Measurements from ENCODE around the gene GNG7.
"Not testable (repeated sequence)": the region's sequence is repeated elsewhere in the genome, so short reads cannot be mapped to it uniquely, and the experiment has no call there.

The GNG7 gene

DNA sequence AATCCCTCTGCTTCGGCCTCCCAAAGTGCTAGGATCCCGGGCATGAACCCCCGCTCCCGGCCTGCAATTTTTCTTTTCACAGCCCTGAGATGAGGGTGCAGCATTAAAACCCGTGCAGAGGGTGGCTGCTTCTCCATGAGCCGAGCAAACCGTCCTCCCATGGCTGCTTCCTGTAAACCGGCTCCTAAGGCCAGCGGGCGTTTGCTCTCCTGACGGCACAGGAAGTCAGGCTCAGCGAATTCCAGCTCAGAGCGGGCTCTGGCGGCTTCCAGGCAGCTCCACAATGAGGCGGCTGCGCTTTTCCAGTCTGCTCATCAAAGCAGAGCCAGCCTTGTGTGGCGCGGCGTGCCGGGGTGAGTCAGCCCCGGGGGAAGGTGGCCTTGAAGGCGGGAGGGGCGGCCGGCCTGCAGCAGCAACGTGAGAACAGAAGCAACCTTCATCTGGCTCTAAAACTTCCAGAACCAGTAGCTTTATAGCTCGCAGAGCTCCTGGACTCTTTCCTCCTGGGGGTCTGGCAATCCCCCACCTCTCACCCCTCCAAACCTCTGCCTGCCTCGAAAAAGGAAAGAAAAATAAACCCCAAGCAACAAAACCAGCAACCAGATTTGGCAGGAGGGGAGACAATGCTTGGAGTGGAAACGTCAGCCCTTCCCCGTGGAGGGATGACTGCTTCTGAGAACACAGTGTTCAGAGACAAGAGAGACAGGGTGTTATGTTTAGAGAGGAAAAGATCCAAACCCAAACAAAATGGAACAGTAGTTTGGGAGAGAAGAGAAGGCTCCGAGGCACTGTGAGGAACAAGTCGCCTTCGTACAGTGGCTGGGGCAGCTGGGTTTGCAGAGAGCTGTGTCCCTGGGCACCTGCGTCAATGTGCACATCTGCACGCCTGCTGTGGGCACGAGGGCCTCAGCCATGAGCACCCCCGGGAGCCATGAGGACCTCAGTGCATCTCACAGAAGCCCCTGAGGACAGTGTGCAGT is 158.7 kb downstream of the GNG7 start:
- H3K9me2 ChIP-seq (replicated peaks; ENCODE audit: control insufficient read depth, low read length), result no peaks in the 10 kb centered on the region
- H3K27ac ChIP-seq (ENCODE audit: low read depth, low read length), result peak overlapping the region; percentile 57
- H3K4me3 ChIP-seq (ENCODE audit: low read length), result peak overlapping the region; percentile 33
- TF ChIP-seq EZH2phosphoT487 (IDR thresholded peaks at IDR 0.05; ENCODE audit: borderline replicate concordance, low read length), result no peak
- TF ChIP-seq, protein P1, sequence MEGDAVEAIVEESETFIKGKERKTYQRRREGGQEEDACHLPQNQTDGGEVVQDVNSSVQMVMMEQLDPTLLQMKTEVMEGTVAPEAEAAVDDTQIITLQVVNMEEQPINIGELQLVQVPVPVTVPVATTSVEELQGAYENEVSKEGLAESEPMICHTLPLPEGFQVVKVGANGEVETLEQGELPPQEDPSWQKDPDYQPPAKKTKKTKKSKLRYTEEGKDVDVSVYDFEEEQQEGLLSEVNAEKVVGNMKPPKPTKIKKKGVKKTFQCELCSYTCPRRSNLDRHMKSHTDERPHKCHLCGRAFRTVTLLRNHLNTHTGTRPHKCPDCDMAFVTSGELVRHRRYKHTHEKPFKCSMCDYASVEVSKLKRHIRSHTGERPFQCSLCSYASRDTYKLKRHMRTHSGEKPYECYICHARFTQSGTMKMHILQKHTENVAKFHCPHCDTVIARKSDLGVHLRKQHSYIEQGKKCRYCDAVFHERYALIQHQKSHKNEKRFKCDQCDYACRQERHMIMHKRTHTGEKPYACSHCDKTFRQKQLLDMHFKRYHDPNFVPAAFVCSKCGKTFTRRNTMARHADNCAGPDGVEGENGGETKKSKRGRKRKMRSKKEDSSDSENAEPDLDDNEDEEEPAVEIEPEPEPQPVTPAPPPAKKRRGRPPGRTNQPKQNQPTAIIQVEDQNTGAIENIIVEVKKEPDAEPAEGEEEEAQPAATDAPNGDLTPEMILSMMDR (IDR thresholded peaks at IDR 0.05; ENCODE audit: low read depth, low read length, poor library complexity, severe bottlenecking), result no peak
- H4K20me1 ChIP-seq (ENCODE audit: control insufficient read depth, insufficient read depth, low read depth, low read length), result no peaks in the 10 kb centered on the region
- H3K9me3 ChIP-seq (ENCODE audit: control insufficient read depth, insufficient read depth, low read length), result no peaks in the 10 kb centered on the region
- H3K79me2 ChIP-seq (ENCODE audit: control insufficient read depth, low read length), result 0 out of 2 replicates have a peak, but pooled peaks cover 2% of the 10 kb centered on the region
- peaks cover 46% of the 10 kb centered on the region for H3K4me1 ChIP-seq (ENCODE audit: control insufficient read depth, low read length)
- peaks cover 2% of the 10 kb centered on the region; the same call in 1 of the 2 replicates for H3F3A ChIP-seq (ENCODE audit: control insufficient read depth, insufficient read depth)
- H3K27me3 ChIP-seq (ENCODE audit: control insufficient read depth, low read length), result no peaks in the 10 kb centered on the region
- 0 out of 2 replicates have a peak, but pooled peaks cover 2% of the 10 kb centered on the region for H3K36me3 ChIP-seq (ENCODE audit: control insufficient read depth, low read length)
- peak overlapping the region; percentile 51 for H3K4me2 ChIP-seq (ENCODE audit: low read length)

DNA sequence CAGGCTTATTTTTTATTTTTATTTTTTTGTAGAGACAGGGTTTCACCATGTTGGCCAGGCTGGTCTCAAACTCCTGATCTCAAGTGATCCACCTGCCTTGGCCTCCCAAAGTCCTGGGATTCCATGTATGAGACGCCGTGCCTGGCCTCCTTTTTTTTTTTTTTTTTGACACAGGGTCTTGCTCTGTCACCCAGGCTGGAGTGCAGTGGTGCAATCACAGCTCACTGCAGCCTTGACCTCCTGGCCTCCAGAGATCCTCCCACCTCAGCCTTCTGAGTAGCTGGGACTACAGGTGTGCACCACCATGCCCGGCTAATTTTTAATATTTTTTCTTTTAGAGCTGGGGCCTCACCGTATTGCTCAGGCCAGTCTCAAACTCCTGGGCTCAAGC is 159.4 kb downstream of the GNG7 start:
- H3F3A ChIP-seq (ENCODE audit: control insufficient read depth, insufficient read depth); H3K27me3 ChIP-seq (ENCODE audit: control insufficient read depth, low read length); H3K79me2 ChIP-seq (ENCODE audit: control insufficient read depth, low read length); H4K20me1 ChIP-seq (ENCODE audit: control insufficient read depth, insufficient read depth, low read depth, low read length); H3K36me3 ChIP-seq (ENCODE audit: control insufficient read depth, low read length); H3K9me3 ChIP-seq (ENCODE audit: control insufficient read depth, insufficient read depth, low read length); H3K9me2 ChIP-seq (replicated peaks; ENCODE audit: control insufficient read depth, low read length): not testable (repeated sequence)
- Histone ChIP-seq H3K4me2 (ENCODE audit: low read length) (peak overlapping the region; percentile 51), H3K4me3 (ENCODE audit: low read length) (peak overlapping the region; percentile 33; the same call in 1 of the 2 replicates), H3K27ac (ENCODE audit: low read depth, low read length) (peak overlapping the region; percentile 57), H3K4me1 (ENCODE audit: control insufficient read depth, low read length) (peaks cover 46% of the 10 kb centered on the region)

DNA sequence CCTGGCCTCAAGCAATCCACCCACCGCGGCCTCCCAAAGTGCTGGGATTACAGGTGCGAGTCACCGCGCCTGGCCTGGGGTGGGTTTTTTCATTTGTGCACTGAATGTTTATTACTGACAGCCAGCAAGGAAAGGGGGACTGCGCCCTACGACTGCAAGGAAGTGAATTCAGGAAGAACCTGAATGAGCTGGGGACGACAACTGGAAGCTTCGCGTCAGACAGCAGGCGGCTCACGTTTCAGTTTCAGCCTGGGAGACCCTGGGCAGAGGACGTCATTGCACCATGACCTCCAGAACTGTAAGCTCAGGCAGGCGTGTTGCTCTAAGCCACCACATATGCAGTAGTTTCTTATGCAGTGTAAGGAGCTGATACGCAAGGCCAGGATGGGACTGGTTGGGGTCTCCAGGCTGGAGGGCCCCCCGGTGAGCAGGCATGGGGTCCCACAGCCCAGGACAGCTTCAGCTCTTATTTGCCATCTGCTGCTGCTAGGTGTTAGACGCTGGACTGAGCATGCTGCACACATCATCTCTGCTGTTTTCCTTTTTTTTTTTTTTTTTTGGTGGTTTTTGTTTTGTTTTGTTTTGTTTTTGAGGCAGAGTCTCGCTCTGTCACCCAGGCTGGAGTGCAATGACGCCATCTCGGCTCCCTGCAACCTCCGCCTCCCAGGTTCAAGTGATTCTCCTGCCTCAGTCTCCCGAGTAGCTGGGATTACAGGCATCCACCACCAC is 160.0 kb downstream of the GNG7 start:
- H3K79me2 ChIP-seq (ENCODE audit: control insufficient read depth, low read length), result 0 out of 2 replicates have a peak, but pooled peaks cover 2% of the 10 kb centered on the region
- no peaks in the 10 kb centered on the region for H4K20me1 ChIP-seq (ENCODE audit: control insufficient read depth, insufficient read depth, low read depth, low read length)
- 0 out of 2 replicates have a peak, but pooled peaks cover 2% of the 10 kb centered on the region for H3K36me3 ChIP-seq (ENCODE audit: control insufficient read depth, low read length)
- peaks cover 2% of the 10 kb centered on the region; the same call in 1 of the 2 replicates for H3F3A ChIP-seq (ENCODE audit: control insufficient read depth, insufficient read depth)
- H3K4me1 ChIP-seq (ENCODE audit: control insufficient read depth, low read length), result peaks cover 46% of the 10 kb centered on the region
- TF ChIP-seq, protein P1 (IDR thresholded peaks at IDR 0.05; ENCODE audit: low read depth, low read length, poor library complexity, severe bottlenecking), result no peak
- TF ChIP-seq EZH2phosphoT487 (IDR thresholded peaks at IDR 0.05; ENCODE audit: borderline replicate concordance, low read length), result no peak
- no peaks in the 10 kb centered on the region for H3K27me3 ChIP-seq (ENCODE audit: control insufficient read depth, low read length)
- no peaks in the 10 kb centered on the region for H3K9me3 ChIP-seq (ENCODE audit: control insufficient read depth, insufficient read depth, low read length)
- no peak overlapping the region for H3K27ac ChIP-seq (ENCODE audit: low read depth, low read length)
- H3K4me3 ChIP-seq (ENCODE audit: low read length), result no peak overlapping the region
- H3K4me2 ChIP-seq (ENCODE audit: low read length), result no peak overlapping the region
- no peaks in the 10 kb centered on the region for H3K9me2 ChIP-seq (replicated peaks; ENCODE audit: control insufficient read depth, low read length)

Measured in DOHH2 (cell line).